HUES6 (cell line): ENCODE data around the gene SPATS2L.

Experiments used
- H3K27ac ChIP-seq: 2 replicates; pipeline ENCODE4 v1.7.0; 2013; ENCODE audit warnings: low read depth, mild to moderate bottlenecking, low read length, inconsistent platforms
- H3K27me3 ChIP-seq: 2 replicates; pipeline ENCODE4 v1.6.1; 2013; ENCODE audit warnings: low read length; ENCODE audit not compliant: control insufficient read depth, insufficient read depth
- H3K36me3 ChIP-seq: 2 replicates; pipeline ENCODE4 v1.6.1; 2013; ENCODE audit warnings: low read length; ENCODE audit not compliant: control insufficient read depth, insufficient read depth
- H3K4me1 ChIP-seq: 2 replicates; pipeline ENCODE4 v1.6.1; 2013; ENCODE audit warnings: low read length; ENCODE audit not compliant: control insufficient read depth, insufficient read depth
- H3K4me3 ChIP-seq: 2 replicates; pipeline ENCODE4 v1.5.1; 2013; ENCODE audit warnings: low read depth, low read length
- H3K9ac ChIP-seq: one replicate; pipeline ENCODE4 v1.6.1; 2013; ENCODE audit warnings: mild to moderate bottlenecking, low read length
- H3K9me3 ChIP-seq: 2 replicates; pipeline ENCODE4 v1.6.1; 2013; ENCODE audit warnings: low read depth, low read length; ENCODE audit not compliant: control insufficient read depth, insufficient read depth

Gene SPATS2L

GRCh38 chr2:200306196-200306930, at the start of gene SPATS2L:
Gene SPATS2L (plus strand): TSS chr2:200306693. CDS start chr2:200389245, 82,552 bp downstream.
- Histone ChIP-seq H3K4me1 (peaks cover 36% of the 10 kb centered on the region), H3K9me3 (no peaks in the 10 kb centered on the region)

GRCh38 chr2:200257570-200257969, 48.9 kb upstream of the SPATS2L start:
- Histone ChIP-seq H3K27me3 (no peaks in the 10 kb centered on the region), H3K27ac (no peak overlapping the region), H3K4me1 (peaks cover 13% of the 10 kb centered on the region), H3K4me3 (no peak overlapping the region), H3K9ac (no peak overlapping the region), H3K36me3 (no peaks in the 10 kb centered on the region), H3K9me3 (peaks cover 1% of the 10 kb centered on the region)

More at GRCh38 chr2:200306196-200306930, at the start of gene SPATS2L:
- Histone ChIP-seq H3K4me3 (peak within 1 kb of the TSS; percentile 62), H3K9ac (peak within 1 kb of the TSS; percentile 93), H3K27me3 (no peaks in the 10 kb centered on the region), H3K36me3 (no peaks in the 10 kb centered on the region; the same call in 1 of the 2 replicates), H3K27ac (peak within 1 kb of the TSS; percentile 86; the same call in 1 of the 2 replicates)

- H3K27me3 ChIP-seq = no peaks in the 10 kb centered on the region
- peaks cover 7% of the 10 kb centered on the region for H3K9me3 ChIP-seq
- H3K27ac ChIP-seq = no peak overlapping the region
Measured at GRCh38 chr2:200258081-200258480, 48.4 kb upstream of the SPATS2L start.

GRCh38 chr2:200258881-200259576, 47.5 kb upstream of the SPATS2L start:
- no peak overlapping the region for H3K4me3 ChIP-seq
- H3K9me3 ChIP-seq = peaks cover 13% of the 10 kb centered on the region
- H3K4me1 ChIP-seq = peaks cover 8% of the 10 kb centered on the region
- H3K27ac ChIP-seq = no peak overlapping the region
- H3K36me3 ChIP-seq = no peaks in the 10 kb centered on the region
- no peak overlapping the region for H3K9ac ChIP-seq
- H3K27me3 ChIP-seq = no peaks in the 10 kb centered on the region

More at GRCh38 chr2:200258081-200258480, 48.4 kb upstream of the SPATS2L start:
- no peak overlapping the region for H3K9ac ChIP-seq
- H3K36me3 ChIP-seq = no peaks in the 10 kb centered on the region
- H3K4me3 ChIP-seq = no peak overlapping the region
- H3K4me1 ChIP-seq = peaks cover 8% of the 10 kb centered on the region

- Histone ChIP-seq H3K9me3 (peaks cover 13% of the 10 kb centered on the region), H3K27ac (no peak overlapping the region), H3K36me3 (no peaks in the 10 kb centered on the region), H3K27me3 (no peaks in the 10 kb centered on the region), H3K4me3 (no peak overlapping the region), H3K4me1 (peaks cover 8% of the 10 kb centered on the region), H3K9ac (no peak overlapping the region)
Measured at GRCh38 chr2:200259577-200259957, 46.9 kb upstream of the SPATS2L start.

- peaks cover 13% of the 10 kb centered on the region for H3K9me3 ChIP-seq
- no peaks in the 10 kb centered on the region for H3K36me3 ChIP-seq
- H3K27me3 ChIP-seq = no peaks in the 10 kb centered on the region
- no peak overlapping the region for H3K27ac ChIP-seq
- H3K4me1 ChIP-seq = peaks cover 8% of the 10 kb centered on the region
- H3K4me3 ChIP-seq = no peak overlapping the region
- no peak overlapping the region for H3K9ac ChIP-seq
Measured at GRCh38 chr2:200262047-200262446, 44.4 kb upstream of the SPATS2L start.

- no peak overlapping the region for H3K27ac ChIP-seq
- peaks cover 8% of the 10 kb centered on the region for H3K4me1 ChIP-seq
- peaks cover 13% of the 10 kb centered on the region for H3K9me3 ChIP-seq
- H3K4me3 ChIP-seq = no peak overlapping the region
- no peaks in the 10 kb centered on the region for H3K27me3 ChIP-seq
- H3K9ac ChIP-seq = no peak overlapping the region
- H3K36me3 ChIP-seq = no peaks in the 10 kb centered on the region
Measured at GRCh38 chr2:200263279-200263678, 43.2 kb upstream of the SPATS2L start.

GRCh38 chr2:200264631-200265030, 41.9 kb upstream of the SPATS2L start:
- no peak overlapping the region for H3K27ac ChIP-seq
- H3K9ac ChIP-seq = no peak overlapping the region
- H3K9me3 ChIP-seq = peaks cover 13% of the 10 kb centered on the region
- no peak overlapping the region for H3K4me3 ChIP-seq
- peaks cover 1% of the 10 kb centered on the region; the same call in 1 of the 2 replicates for H3K4me1 ChIP-seq
- no peaks in the 10 kb centered on the region for H3K27me3 ChIP-seq
- H3K36me3 ChIP-seq = no peaks in the 10 kb centered on the region

- Histone ChIP-seq H3K27ac (no peak overlapping the region), H3K36me3 (no peaks in the 10 kb centered on the region)
Measured at GRCh38 chr2:200266406-200266805, 40.1 kb upstream of the SPATS2L start.

GRCh38 chr2:200267350-200267749, 39.1 kb upstream of the SPATS2L start:
- H3K4me3 ChIP-seq = no peak overlapping the region
- peaks cover 13% of the 10 kb centered on the region for H3K9me3 ChIP-seq
- H3K4me1 ChIP-seq = no peaks in the 10 kb centered on the region
- H3K9ac ChIP-seq = no peak overlapping the region
- no peak overlapping the region for H3K27ac ChIP-seq
- H3K27me3 ChIP-seq = no peaks in the 10 kb centered on the region
- H3K36me3 ChIP-seq = no peaks in the 10 kb centered on the region

More at GRCh38 chr2:200266406-200266805, 40.1 kb upstream of the SPATS2L start:
- Histone ChIP-seq H3K9ac (no peak overlapping the region), H3K27me3 (no peaks in the 10 kb centered on the region), H3K4me3 (no peak overlapping the region), H3K9me3 (peaks cover 13% of the 10 kb centered on the region), H3K4me1 (no peaks in the 10 kb centered on the region)

GRCh38 chr2:200270732-200271131, 35.8 kb upstream of the SPATS2L start:
- Histone ChIP-seq H3K9me3 (no peaks in the 10 kb centered on the region), H3K9ac (no peak overlapping the region), H3K36me3 (no peaks in the 10 kb centered on the region), H3K4me3 (no peak overlapping the region), H3K4me1 (peaks cover 14% of the 10 kb centered on the region), H3K27me3 (no peaks in the 10 kb centered on the region), H3K27ac (no peak overlapping the region)
